ENCODE measurements around the gene ACIN1.

The ACIN1 gene

GRCh38 chr14:23044840-23045239 lies 50.1 kb downstream of the ACIN1 start:
- H3K27me3 ChIP-seq (ENCODE audit: low read length) = no peaks in the 10 kb centered on the region
- no peaks in the 10 kb centered on the region for H3K79me2 ChIP-seq (ENCODE audit: insufficient read depth, low read length)
- no peaks in the 10 kb centered on the region for H3K36me3 ChIP-seq (ENCODE audit: low read length)
- H3F3A ChIP-seq (ENCODE audit: insufficient read depth) = no peaks in the 10 kb centered on the region
- H2AFZ ChIP-seq (ENCODE audit: low read depth, low read length, severe bottlenecking) = no peak overlapping the region
- TF ChIP-seq, protein P1, sequence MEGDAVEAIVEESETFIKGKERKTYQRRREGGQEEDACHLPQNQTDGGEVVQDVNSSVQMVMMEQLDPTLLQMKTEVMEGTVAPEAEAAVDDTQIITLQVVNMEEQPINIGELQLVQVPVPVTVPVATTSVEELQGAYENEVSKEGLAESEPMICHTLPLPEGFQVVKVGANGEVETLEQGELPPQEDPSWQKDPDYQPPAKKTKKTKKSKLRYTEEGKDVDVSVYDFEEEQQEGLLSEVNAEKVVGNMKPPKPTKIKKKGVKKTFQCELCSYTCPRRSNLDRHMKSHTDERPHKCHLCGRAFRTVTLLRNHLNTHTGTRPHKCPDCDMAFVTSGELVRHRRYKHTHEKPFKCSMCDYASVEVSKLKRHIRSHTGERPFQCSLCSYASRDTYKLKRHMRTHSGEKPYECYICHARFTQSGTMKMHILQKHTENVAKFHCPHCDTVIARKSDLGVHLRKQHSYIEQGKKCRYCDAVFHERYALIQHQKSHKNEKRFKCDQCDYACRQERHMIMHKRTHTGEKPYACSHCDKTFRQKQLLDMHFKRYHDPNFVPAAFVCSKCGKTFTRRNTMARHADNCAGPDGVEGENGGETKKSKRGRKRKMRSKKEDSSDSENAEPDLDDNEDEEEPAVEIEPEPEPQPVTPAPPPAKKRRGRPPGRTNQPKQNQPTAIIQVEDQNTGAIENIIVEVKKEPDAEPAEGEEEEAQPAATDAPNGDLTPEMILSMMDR (IDR thresholded peaks at IDR 0.05; ENCODE audit: insufficient read depth, low read length, poor library complexity, severe bottlenecking) = no peak
- TF ChIP-seq EZH2phosphoT487 (conservative IDR thresholded peaks at IDR 0.05; ENCODE audit: low read length) = no peak
- H3K27ac ChIP-seq (ENCODE audit: low read depth, low read length) = no peak overlapping the region
- H4K20me1 ChIP-seq (ENCODE audit: low read depth, low read length) = no peaks in the 10 kb centered on the region
- no peak overlapping the region for H3K9ac ChIP-seq (ENCODE audit: low read length)
- no peaks in the 10 kb centered on the region for H3K9me3 ChIP-seq (ENCODE audit: insufficient read depth, low read length)
- no peak overlapping the region for H3K4me2 ChIP-seq (ENCODE audit: low read depth, low read length, poor library complexity, severe bottlenecking)
- H3K9me2 ChIP-seq (replicated peaks; ENCODE audit: insufficient read depth, low read length) = no peaks in the 10 kb centered on the region
- no peak overlapping the region for H3K4me3 ChIP-seq (ENCODE audit: insufficient read depth, low read length, poor library complexity, severe bottlenecking)

DNA sequence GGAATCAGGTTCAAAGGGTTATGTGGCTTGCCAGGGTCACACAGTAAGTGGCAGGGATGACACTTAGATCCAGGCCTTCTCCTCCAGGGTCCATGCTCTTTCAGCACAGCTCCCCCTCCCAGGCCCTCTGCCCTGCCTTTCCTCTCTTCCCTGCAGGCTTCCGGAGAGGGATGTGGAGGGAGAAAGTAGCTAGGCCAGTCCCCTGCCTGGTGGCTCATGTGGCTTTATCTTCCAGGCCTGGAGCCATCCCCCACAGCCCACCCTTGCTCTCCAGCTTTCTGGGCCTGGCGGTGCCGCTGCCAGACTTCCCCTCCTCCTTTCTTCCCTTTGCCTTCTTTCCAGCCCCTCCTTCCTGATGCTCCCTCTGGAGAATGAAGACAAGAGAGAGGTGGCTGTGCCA lies 51.2 kb downstream of the ACIN1 start:
- H4K20me1 ChIP-seq (ENCODE audit: low read depth, low read length) = no peaks in the 10 kb centered on the region
- no peak overlapping the region for H3K4me3 ChIP-seq (ENCODE audit: insufficient read depth, low read length, poor library complexity, severe bottlenecking)
- no peaks in the 10 kb centered on the region for H3K79me2 ChIP-seq (ENCODE audit: insufficient read depth, low read length)
- TF ChIP-seq, protein P1 (IDR thresholded peaks at IDR 0.05; ENCODE audit: insufficient read depth, low read length, poor library complexity, severe bottlenecking) = no peak
- TF ChIP-seq EZH2phosphoT487 (conservative IDR thresholded peaks at IDR 0.05; ENCODE audit: low read length) = no peak
- H3K9me2 ChIP-seq (replicated peaks; ENCODE audit: insufficient read depth, low read length) = no peaks in the 10 kb centered on the region
- no peak overlapping the region for H3K27ac ChIP-seq (ENCODE audit: low read depth, low read length)
- H3K27me3 ChIP-seq (ENCODE audit: low read length) = no peaks in the 10 kb centered on the region
- no peaks in the 10 kb centered on the region for H3F3A ChIP-seq (ENCODE audit: insufficient read depth)
- no peaks in the 10 kb centered on the region for H3K36me3 ChIP-seq (ENCODE audit: low read length)
- no peak overlapping the region for H3K4me2 ChIP-seq (ENCODE audit: low read depth, low read length, poor library complexity, severe bottlenecking)
- H3K9ac ChIP-seq (ENCODE audit: low read length) = no peak overlapping the region
- H2AFZ ChIP-seq (ENCODE audit: low read depth, low read length, severe bottlenecking) = no peak overlapping the region
- no peaks in the 10 kb centered on the region for H3K9me3 ChIP-seq (ENCODE audit: insufficient read depth, low read length)

- H4K20me1 ChIP-seq (ENCODE audit: low read depth, low read length) = no peaks in the 10 kb centered on the region
Observed at GRCh38 chr14:23043145-23043544, 51.8 kb downstream of the ACIN1 start.

More at GRCh38 chr14:23043145-23043544, 51.8 kb downstream of the ACIN1 start:
- Histone ChIP-seq H3K79me2 (ENCODE audit: insufficient read depth, low read length) (no peaks in the 10 kb centered on the region), H3K27ac (ENCODE audit: low read depth, low read length) (no peak overlapping the region), H3F3A (ENCODE audit: insufficient read depth) (no peaks in the 10 kb centered on the region), H3K4me2 (ENCODE audit: low read depth, low read length, poor library complexity, severe bottlenecking) (no peak overlapping the region), H3K36me3 (ENCODE audit: low read length) (no peaks in the 10 kb centered on the region), H3K9me2 (replicated peaks; ENCODE audit: insufficient read depth, low read length) (no peaks in the 10 kb centered on the region), H2AFZ (ENCODE audit: low read depth, low read length, severe bottlenecking) (no peak overlapping the region), H3K9me3 (ENCODE audit: insufficient read depth, low read length) (no peaks in the 10 kb centered on the region), H3K27me3 (ENCODE audit: low read length) (no peaks in the 10 kb centered on the region), H3K4me3 (ENCODE audit: insufficient read depth, low read length, poor library complexity, severe bottlenecking) (no peak overlapping the region), H3K9ac (ENCODE audit: low read length) (no peak overlapping the region)
- no peak for TF ChIP-seq EZH2phosphoT487 (conservative IDR thresholded peaks at IDR 0.05; ENCODE audit: low read length)
- TF ChIP-seq, protein P1 (IDR thresholded peaks at IDR 0.05; ENCODE audit: insufficient read depth, low read length, poor library complexity, severe bottlenecking) = no peak
